Measurements from ENCODE around the gene KLF8. TPM values are rescaled to one million over a fixed set of nuclear protein-coding genes. Genes with fewer than 3 reads are reported as not detected.

Gene KLF8
- total RNA-seq, 1 experiment from 2014 or later = 7.3 TPM

- DNase-seq = peak; percentile 26
- Histone ChIP-seq H3K4ac (ENCODE audit: low read depth, low read length) (no peak overlapping the region), H3K27ac (ENCODE audit: insufficient read length, low read depth, low read length) (no peak overlapping the region), H2BK12ac (ENCODE audit: insufficient read length, low read depth, low read length) (no peak overlapping the region), H2AK5ac (ENCODE audit: insufficient read length, low read length) (no peak overlapping the region), H2BK20ac (ENCODE audit: low read depth, low read length, poor library complexity, severe bottlenecking) (no peak overlapping the region), H3K56ac (ENCODE audit: insufficient read length, low read depth, low read length) (no peak overlapping the region), H4K91ac (ENCODE audit: insufficient read length, low read depth, low read length) (no peak overlapping the region), H2BK15ac (ENCODE audit: low read depth, low read length) (no peak overlapping the region), H3K23me2 (ENCODE audit: insufficient read length, low read depth, low read length, poor library complexity, severe bottlenecking) (peaks cover 14% of the 10 kb centered on the region), H3K9me3 (ENCODE audit: control insufficient read depth, low read depth, low read length) (peaks cover 24% of the 10 kb centered on the region), H3K23ac (ENCODE audit: insufficient read length, low read depth, low read length) (no peak overlapping the region), H2BK5ac (ENCODE audit: insufficient read length, low read length) (no peak overlapping the region), H3K4me1 (ENCODE audit: insufficient read depth, low read length) (peaks cover 2% of the 10 kb centered on the region; the same call in 1 of the 2 replicates), H3K79me1 (ENCODE audit: insufficient read depth, low read depth, low read length, poor library complexity, severe bottlenecking) (no peaks in the 10 kb centered on the region), H3T11ph (ENCODE audit: low read length) (no peak overlapping the region), H4K8ac (replicated peaks; ENCODE audit: insufficient read length, low read depth, low read length) (no peak overlapping the region), H3K14ac (ENCODE audit: insufficient read depth, low read length) (no peak overlapping the region), H2AFZ (ENCODE audit: low read length) (no peak overlapping the region), H4K5ac (ENCODE audit: insufficient read length, low read depth, low read length) (no peak overlapping the region), H3K4me2 (ENCODE audit: insufficient read depth, insufficient read length, low read length) (peak overlapping the region; percentile 86), H3K27me3 (ENCODE audit: insufficient read depth, low read length) (no peaks in the 10 kb centered on the region; the same call in 1 of the 2 replicates), H3K9ac (ENCODE audit: extremely low read depth, insufficient read length, low read length) (peak overlapping the region; percentile 44), H3K18ac (ENCODE audit: insufficient read length, low read depth, low read length) (no peak overlapping the region), H2BK120ac (ENCODE audit: low read depth, low read length, poor library complexity, severe bottlenecking) (no peak overlapping the region), H3K79me2 (ENCODE audit: insufficient read depth, low read length) (no peaks in the 10 kb centered on the region), H4K20me1 (ENCODE audit: control insufficient read depth, insufficient read depth, insufficient read length) (no peaks in the 10 kb centered on the region)
- Mint-ChIP-seq H3K4me3 (peak overlapping the region; percentile 76 to 84), H3K9me3 (peaks cover 56 to 69% of the 10 kb centered on the region in 2 experiments), H3K27me3 (ENCODE audit: low read depth) (no peaks in the 10 kb centered on the region), H3K36me3 (ENCODE audit: insufficient read depth in 1 of 3, low read depth in 3 of 3) (peaks cover 3 to 6% (median 4%) of the 10 kb centered on the region in 3 experiments; a peak in 6 of 7 replicates), H3K4me1 (peaks cover 17 to 18% of the 10 kb centered on the region in 2 experiments), H3K27ac (peak overlapping the region in 1 of 3 experiments; percentile 30; a peak in 1 of 7 replicates)
- TF ChIP-seq CTCF (conservative IDR thresholded peaks at IDR 0.05) = no peak
- WGBS (ENCODE audit: extremely low coverage, insufficient read length, low lambda C conversion rate) = no CpG with 5 or more reads among the region's 17 CpGs
Measured at GRCh38 chrX:56233100-56233499, 944 bp downstream of the KLF8 start.

All from H9 (cell line).